Gastrocnemius medialis (tissue), 4 donors: Measurements from ENCODE around the gene BRF1.

Experiments
- CTCF ChIP-seq, 5 experiments: fragments of 450-650 bp in 3 of 5; fragments of 200-600 bp in 2 of 5; sonication (generic) in 2 of 5; IDR thresholded peaks in 4 of 5; conservative IDR thresholded peaks in 1 of 5; 1 replicate in 4 of 5; 2 replicates in 1 of 5; pipeline ENCODE4 v1.5.1; 2016 to 2019; ENCODE audit warnings: antibody characterized with exemption in 5 of 5, mild to moderate bottlenecking in 3 of 5, moderate library complexity in 3 of 5
- POLR2A ChIP-seq, 2 donors: fragments of 450-650 bp; IDR thresholded peaks; one replicate each; pipeline ENCODE4 v1.6.1; 2017; ENCODE audit warnings: antibody characterized with exemption in 2 of 2, mild to moderate bottlenecking in 2 of 2, moderate library complexity in 2 of 2

- no peak for TF ChIP-seq POLR2A (IDR thresholded peaks at IDR 0.05)
- TF ChIP-seq CTCF (IDR thresholded peaks at IDR 0.05 in 4 of 5, conservative IDR thresholded peaks at IDR 0.05 in 1 of 5) = no peak
Measured at GRCh38 chr14:105334383-105335230, 33.8 kb upstream of the BRF1 start.
